Epithelial cell of proximal tubule (primary cell): ENCODE measurements around the gene EXD3. TPM values are rescaled to one million over a fixed set of nuclear protein-coding genes. Genes with fewer than 3 reads are reported as not detected.

Experiments
- DNase-seq: peaks from one replicate; pipeline ENCODE4 v3.0.0-alpha.2; 2011; ENCODE audit warnings: low read depth
- H3K4me3 ChIP-seq: 2 replicates; pipeline ENCODE4 v1.5.1; 2011; ENCODE audit warnings: low read depth, mild to moderate bottlenecking, low read length
- CTCF ChIP-seq: conservative IDR thresholded peaks from 2 replicates; pipeline ENCODE4 v1.5.1; 2012; ENCODE audit warnings: low read depth, mild to moderate bottlenecking, low read length
- total RNA-seq: library from RNA; depleted of rRNA; stranded (reverse); fragments of >200 nt; gene quantifications from 2 replicates; pipeline ENCODE4 v1.2.3, GENCODE V29; 2015

EXD3 gene
- total RNA-seq, 1 donor from 2014 or later = 29.2 TPM

DNA sequence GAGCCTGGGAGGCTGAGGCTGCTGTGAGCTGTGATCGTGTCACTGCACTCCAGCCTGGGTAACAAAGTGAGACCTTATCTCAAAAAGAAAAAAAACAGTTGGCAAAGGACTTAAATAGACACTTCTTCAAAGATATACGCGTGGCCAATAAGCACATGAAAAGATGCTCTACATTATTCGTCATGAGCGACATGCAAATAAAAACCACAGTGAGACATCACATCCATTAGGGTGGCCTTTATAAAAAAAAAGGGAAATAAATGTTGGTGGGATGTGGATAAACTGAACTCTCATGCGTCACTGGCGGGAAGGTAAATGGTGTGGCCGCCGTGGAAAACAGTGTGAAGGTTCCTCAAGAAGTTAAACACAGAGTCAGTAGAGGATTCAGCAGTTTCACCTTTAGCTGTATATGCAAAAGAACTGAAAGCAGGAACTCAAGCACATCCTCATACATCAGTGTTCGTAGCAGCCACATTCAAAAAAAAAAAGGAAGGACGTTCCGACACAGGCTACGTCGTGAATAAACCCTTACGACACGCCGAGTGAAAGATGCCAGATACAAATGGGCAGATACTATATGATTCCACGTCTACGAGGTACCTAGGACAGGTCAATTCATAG, 96.4 kb downstream of the EXD3 start:
- no peak overlapping the region for H3K4me3 ChIP-seq
- TF ChIP-seq CTCF = no peak
- no peak for DNase-seq

DNA sequence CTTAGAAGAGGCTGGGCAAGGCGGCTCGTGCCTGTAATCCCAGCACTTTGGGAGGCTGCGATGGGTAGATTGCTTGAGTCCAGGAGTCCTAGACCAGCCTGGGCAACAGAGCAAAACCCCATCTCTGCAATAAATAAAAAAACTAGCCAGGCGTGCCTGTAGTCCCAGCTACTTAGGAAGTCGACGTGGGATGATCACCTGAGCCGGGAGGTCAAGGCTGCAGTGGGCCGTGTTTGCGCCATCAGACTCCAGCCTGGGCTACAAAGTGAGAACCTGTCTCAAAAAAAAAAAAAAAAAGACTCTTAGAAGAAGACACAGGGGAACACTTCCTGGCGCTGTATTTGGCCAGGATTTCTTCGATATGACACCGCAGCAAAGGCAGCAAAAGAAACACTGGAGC, 97.2 kb downstream of the EXD3 start:
- TF ChIP-seq CTCF = no peak
- H3K4me3 ChIP-seq = no peak overlapping the region
- DNase-seq = no peak

DNA sequence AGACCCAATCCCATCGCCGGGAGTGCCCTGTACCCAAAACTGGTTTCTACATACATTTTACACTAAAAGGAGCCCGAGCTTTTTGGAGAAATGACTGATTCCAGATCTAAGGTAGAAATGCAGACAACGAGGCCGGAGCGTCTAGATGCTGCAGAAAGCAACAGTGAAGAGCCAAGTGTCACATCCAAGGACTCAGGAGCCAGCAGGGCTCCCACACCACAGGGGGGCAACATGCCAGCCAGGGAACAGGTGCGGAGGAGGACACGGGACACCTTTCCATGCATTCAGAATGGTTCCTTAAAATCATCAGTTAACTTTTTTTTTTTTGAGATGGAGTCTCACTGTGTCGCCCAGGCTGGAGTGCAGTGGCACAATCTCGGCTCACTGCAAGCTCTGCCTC, 97.8 kb downstream of the EXD3 start:
- no peak for TF ChIP-seq CTCF
- DNase-seq = no peak
- no peak overlapping the region for H3K4me3 ChIP-seq

DNA sequence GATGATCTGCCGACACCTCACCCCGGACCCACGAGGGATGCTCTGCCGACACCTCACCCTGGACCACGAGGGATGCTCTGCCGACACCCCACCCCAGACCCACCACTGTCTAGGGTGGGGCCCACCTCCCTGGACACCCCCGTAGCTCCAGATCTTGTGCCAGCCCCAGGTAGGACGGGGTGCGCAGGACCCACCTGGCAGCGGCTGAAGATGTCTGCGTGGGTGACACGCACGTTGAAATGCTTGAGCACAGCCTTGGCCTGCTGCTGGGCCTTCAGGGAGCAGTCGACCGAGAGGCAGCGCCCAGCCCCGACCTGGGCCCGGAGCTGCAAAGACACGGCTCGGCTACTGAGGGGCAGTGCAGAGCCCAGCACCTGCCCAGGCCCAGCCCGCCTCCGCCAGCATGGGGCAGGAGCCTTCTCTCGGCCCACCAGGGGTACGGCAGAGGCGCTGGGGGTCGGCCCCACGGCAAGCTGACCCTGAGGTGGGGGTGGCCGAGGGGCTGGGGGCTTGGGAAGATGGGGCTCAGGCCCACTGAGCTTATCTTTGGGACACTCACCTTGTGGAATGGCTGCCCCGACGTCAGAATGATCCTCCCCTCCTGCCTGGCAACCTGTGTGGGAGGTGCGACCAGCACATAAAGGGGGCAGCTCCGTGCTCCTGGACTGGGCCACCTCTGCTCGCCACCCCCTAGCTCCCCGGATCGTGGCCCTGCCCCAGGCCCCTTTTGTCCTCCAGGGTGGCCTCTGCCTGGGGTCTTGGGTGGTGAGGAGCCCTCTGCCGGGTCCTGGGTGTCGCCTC, 99.2 kb downstream of the EXD3 start:
- DNase-seq = no peak
- TF ChIP-seq CTCF = no peak
- no peak overlapping the region for H3K4me3 ChIP-seq

- DNase-seq = no peak
- H3K4me3 ChIP-seq = no peak overlapping the region
- no peak for TF ChIP-seq CTCF
Measured at GRCh38 chr9:137321726-137322361, 101.1 kb downstream of the EXD3 start.

DNA sequence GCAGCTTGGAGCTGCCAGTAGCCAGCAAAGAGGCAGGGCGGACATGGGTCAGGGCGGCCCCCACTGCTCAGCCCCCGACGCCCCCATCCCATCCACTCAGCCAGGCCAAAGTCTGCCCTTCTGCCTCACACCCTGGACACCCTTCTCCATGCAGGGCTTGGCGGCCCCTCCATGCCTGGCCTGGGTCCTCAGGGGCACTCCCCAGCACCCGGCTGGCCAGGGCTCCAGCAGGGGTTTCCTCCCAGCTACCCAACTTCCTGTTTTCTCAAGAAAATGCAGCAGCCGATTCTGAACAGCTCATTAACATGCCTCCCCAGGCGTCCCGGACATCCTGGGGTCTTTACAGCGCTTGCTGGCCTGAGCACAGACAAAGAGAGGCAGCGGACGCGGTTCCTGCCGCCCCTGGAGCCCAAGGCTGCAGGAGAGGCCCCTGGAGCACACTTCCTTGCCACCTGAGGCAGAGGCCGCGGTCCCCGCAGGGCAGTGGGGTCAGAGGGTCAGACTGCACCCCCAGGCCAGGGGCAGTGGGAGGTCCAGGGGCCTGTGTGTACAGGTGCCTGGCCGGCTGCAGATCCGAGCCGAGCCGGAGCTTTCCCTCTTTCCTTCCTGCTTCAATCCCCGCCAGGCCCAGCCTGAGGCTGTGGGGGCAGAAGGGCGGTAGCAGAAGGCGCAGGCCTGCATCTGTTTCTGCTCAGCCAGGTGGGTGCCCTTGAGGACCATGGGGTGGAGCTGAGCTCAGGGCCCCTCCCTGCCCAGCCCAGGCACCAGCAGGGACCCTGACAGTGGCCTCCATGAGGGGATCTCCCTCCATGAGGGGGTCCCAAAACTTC, 102.2 kb downstream of the EXD3 start:
- TF ChIP-seq CTCF = no peak
- no peak for DNase-seq
- H3K4me3 ChIP-seq = no peak overlapping the region
